Stimulated activated CD4-positive, alpha-beta T cell treated with anti-CD3 and anti-CD28 coated beads, Interleukin-2, amount 100 ng/mL, for 24 hours (primary cell): ENCODE measurements around the gene TRAF7.
A peak's percentile ranks its signal among the peaks of the same experiment; 100 is the strongest.
"Not testable (repeated sequence)": the region's sequence is repeated elsewhere in the genome, so short reads cannot be mapped to it uniquely, and the experiment has no call there.

Source experiments
- DNase-seq, 2 donors: peaks; one replicate each; pipeline ENCODE4 v3.0.0-alpha.2; 2020

The TRAF7 gene

DNA sequence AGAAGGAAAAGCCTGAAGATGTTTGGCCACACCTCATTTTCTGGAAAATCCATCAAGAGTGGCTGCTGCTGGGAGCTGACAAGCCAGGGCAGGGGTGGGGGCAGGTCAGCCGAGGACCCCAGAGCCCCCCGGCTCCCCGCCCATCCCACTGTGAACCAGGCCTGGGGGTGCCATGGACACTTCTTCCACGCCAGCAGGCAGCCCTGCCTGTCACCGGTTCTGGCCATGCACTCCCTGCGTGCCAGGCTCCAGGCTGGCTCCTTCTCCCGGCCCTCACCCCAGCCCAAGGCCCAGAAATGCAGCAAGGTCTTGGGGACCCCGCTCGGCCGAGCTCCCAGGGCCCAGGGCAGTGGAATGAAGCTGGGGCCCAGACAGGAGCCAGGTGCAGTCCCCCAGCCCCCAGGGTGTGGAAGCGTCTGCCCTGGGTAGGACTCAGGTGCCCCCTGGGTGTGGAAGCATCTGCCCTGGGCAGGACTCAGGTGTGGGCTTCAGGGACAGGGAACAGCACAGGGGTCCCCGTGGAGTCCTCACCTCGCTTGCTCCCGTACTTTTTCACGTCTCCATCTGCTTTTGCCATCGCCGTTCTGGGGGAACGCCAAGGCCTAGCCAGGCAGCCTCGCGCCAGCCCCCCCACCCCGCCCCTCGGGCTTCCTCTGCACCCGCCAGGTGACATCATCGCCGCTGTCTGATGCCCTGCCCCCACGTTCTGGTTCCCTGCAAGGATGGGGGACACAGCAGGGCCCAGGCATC, 32.5 kb upstream of the TRAF7 start:
- DNase-seq = not testable (repeated sequence)

DNA sequence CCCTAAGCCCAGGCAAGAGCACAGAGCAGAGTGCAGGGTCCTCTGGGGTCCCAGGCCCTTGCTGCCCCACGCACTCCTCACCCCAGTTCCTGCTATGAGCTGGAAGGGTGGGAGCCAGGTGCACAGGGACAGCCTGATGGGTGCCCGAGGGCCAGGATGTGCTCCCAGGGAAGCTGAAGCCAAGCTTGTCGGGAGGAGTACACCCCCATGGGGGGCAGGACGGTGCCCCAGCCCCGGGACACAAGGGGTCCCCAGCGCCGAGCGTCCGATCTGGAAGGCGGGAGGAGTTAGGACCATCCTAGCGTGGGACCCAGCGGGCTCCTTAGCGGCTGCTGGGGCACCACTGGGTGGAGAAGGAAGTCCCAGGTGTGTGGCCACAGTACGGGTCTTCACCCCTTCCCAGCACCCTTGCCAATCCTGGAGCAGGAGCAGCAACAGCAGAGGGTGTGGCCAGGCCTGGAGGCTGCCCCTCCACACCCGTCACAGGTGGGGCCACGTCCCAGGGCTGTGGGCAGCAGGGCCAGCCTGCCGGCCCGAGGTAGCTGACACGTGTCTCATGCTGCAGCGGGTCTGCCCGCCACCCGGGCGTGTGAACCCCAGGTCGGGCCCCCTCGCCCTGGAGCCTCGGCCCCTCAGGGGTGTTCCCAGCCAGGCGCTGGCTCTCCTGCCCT, 31.7 kb upstream of the TRAF7 start:
- not testable (repeated sequence) for DNase-seq

DNA sequence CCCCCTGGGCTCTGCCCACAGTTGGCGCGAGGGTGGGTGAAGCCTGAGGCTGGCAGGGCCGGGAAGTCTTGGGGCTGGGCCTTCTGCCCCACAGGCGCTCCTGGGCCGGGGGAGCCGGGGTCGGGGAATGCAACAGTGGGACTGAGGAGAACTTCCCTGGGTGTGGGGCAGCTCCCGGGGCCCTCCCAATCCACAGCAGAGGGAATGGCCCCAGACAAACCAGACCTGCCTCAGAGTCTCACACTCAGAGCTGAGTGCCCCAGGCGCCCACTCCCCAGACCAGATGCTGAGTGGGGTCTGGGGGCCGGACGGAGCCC, 31.2 kb upstream of the TRAF7 start:
- DNase-seq = not testable (repeated sequence)

DNA sequence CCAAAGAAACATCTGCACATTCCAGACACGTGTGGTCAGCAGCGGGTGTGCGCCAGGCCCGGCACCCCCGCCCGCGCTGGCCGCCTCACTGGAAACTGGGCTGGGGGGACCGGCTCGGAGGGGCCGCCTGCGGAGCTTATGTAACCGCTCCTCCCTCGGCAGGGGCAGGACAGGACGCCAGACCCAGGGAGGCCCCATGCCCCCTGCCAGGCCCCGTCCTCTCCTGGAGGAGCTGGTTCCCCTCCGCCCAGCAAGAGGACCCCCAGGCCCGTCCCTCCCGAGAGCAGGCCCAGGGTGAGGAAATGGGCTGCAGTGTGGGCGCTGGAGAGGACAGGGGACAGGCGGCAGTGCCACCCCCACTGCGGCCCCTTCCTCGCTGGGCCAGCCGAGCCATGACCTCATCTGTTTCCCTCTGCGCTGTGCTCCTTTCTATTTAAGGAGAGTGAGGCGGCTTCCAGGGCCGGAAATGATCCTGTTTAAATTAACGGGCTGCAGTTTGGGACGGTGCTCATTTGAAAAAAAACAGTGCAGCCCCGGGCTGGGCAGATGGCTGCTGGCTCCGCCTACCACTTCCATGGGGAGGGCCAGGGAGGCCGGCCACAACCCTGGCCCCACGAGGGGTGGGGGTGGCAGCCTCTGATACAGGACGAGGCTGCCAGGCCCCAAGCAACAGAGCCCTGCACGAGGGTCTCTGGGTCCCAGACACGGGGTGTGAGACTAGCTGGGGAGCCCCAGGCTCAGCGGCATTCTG, 30.7 kb upstream of the TRAF7 start:
- not testable (repeated sequence) for DNase-seq

DNA sequence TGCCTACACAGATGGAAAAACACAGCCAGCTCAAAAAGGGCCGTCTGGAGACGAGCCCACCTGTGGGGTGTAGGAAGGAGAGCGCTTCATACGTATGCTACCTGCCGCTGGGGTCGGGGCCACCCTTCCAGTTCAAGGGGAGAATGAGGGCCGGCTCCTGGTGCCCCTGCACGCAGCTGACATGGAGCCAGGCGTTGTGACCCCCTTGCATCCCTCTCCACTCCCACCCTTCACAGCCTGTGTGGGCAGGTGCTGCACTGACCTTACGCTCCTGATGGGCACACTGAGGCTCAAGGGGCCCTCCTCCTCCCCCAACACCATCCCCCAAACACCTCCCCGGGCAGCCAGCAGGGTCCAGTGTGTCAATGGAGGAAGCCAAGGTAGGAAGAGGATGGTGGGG, 30.0 kb upstream of the TRAF7 start:
- not testable (repeated sequence) for DNase-seq

DNA sequence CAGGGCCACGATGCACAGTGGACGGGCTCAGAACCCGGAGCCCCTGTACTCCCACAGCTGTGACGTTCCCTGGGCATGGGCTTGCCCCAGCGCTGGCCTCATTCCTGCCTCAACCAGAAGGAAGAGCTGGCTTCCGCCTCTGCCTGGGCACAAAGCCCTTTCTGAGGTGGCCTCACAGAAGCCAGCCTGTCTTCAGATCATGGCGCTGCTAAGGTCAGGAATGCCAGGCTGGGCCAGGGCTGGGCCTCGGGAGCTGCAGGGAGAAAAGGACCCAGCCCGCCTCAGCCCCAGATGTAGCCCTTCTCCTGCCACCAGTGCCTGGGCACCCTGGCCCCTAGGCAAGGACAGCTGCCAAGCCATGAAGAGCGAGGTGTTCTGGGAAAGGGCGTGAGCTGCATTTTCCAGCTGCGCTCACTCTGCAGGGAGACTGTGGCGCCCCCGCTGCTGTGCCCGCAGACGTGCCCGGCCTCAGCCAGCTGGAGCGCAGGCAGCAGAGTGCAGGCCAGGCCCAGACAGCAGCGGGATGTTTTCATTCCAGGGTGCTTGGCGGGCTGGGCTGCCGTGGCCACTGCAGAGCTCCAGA, 29.3 kb upstream of the TRAF7 start:
- not testable (repeated sequence) for DNase-seq

DNA sequence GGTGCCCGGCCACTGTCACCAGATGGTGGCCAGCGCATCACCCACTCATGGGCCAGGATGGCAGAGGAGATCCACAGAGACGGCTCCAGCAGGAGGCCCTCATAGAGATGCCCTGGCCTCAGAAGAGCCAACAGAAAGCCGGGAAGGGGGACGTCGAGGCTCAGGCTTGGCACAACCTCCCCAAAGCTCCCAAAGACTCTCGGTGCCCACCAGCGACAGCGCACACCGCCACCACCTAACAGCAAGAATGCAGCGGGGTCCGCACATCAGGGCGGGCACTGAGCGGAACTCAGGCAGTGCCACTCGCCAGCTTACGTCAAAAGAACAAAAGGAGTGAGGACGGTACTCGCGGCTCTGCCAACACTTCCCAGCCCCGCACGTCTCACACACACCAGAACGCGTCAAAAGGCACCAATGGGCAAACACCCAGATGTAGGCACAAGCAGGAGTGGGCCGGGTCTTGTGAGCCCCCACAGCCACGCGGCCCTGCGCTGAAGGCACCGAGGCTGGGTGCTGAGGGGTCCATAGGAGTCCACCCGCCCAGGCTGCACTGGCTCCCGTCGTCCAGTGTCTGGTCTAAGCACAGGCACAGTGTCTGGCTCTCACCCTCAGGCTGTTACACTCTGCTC, 28.5 kb upstream of the TRAF7 start:
- DNase-seq = not testable (repeated sequence)

DNA sequence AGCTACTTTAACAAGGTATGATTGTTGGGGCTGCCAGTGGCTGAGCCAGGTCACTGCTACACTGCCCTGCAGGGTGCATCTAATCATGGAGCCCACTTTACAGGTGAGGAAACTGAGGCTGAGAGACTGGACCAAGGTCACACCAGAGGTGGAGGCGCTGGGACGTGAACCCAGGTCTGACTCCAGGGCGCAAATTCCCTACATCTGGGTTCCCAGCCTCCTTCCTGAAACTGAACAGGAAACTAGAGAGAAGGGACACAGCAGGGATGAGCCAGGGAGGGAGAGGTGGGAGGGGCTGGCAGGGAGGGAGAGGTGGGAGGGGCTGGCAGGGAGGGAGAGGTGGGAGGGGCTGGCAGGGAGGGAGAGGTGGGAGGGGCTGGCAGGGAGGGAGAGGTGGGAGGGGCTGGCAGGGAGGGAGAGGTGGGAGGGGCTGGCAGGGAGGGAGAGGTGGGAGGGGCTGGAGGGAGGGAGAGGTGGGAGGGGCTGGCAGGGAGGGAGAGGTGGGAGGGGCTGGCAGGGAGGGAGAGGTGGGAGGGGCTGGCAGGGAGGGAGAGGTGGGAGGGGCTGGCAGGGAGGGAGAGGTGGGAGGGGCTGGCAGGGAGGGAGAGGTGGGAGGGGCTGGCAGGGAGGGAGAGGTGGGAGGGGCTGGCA, 27.8 kb upstream of the TRAF7 start:
- not testable (repeated sequence) for DNase-seq

DNA sequence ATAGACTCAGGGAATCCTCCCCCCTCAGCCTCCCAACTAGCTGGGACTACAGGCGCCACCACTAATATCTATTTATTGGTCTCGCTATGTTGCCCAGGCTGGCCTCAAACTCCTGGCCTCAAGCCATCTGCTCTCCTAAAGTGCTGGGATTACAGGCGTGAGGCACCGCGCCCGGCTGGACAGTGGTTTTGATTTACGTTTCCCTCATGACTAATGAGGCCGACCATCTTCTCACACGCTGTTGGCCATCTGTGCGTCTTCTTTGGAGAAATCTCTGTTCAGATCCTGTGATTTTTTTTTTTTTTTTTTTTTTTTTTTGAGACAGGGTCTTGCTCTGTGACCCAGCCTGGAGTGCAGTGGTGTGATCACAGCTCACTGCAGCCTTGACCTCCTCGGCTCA, 26.3 kb upstream of the TRAF7 start:
- not testable (repeated sequence) for DNase-seq

DNA sequence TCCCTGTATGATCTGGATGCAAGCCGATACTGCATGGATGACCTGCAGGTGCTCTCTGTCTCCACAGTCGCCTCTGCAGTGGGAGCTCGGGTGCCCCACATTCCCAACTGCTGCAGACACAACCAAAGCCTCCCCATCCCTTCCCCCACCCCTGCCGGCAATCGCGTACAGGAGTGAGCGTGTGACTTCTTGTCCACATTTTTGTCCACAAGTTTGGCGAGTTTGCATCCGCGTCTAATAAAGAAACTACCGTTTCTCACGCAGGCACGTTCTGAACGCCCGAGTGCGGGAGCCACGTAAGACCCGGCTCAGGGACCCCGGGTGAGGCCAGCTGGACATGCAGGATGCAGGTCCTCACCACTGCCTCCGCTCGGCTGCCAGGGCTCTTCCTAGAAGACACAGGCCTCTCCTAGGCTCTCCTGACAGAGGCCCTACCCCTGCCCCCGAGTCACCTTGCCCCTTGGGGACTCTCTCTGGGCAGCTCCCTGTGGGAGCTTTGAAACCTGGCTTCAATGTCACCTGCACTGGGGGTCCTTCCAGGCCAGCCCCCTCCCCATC, 25.6 kb upstream of the TRAF7 start:
- not testable (repeated sequence) for DNase-seq

DNA sequence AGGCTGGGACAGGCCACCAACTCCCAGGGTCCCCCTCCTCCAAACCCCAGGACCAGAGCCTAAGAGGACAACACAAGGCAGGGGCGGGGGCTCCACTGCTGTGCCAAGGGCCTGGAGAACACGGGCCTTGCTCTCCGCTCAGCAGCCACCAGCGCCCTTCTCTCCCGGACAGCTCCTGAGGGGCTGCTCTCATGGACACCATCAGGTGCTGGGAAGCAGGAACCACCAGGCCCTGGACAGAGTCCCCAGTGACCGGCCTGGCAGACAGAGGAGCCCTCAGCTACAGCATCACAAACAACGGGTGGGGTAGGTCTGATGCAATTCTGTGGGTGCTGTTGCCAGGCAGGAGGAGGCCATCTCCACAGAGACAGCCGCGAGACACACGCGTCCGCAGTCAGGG, 21.8 kb upstream of the TRAF7 start:
- not testable (repeated sequence) for DNase-seq

DNA sequence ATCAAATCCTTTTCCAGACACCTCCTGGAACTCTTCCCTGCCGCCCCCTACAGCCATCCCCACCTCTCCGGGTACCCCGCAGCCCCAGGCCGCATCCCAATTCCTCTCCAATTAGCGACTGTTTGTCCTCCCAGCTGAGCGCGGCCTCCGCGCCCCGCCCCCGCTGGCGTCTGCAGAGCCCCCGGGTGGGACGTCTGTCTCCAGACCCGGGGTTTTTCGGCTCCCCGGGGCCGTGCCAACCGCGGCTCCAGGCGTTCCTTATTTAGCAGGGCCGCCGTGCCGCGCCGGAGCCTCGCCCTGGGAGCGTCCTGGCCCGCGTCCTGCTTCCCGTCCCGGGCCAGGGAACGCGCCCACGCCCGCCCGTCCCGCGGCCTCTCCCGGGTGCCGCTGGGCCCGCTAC, 20.5 kb upstream of the TRAF7 start:
- DNase-seq = not testable (repeated sequence)

DNA sequence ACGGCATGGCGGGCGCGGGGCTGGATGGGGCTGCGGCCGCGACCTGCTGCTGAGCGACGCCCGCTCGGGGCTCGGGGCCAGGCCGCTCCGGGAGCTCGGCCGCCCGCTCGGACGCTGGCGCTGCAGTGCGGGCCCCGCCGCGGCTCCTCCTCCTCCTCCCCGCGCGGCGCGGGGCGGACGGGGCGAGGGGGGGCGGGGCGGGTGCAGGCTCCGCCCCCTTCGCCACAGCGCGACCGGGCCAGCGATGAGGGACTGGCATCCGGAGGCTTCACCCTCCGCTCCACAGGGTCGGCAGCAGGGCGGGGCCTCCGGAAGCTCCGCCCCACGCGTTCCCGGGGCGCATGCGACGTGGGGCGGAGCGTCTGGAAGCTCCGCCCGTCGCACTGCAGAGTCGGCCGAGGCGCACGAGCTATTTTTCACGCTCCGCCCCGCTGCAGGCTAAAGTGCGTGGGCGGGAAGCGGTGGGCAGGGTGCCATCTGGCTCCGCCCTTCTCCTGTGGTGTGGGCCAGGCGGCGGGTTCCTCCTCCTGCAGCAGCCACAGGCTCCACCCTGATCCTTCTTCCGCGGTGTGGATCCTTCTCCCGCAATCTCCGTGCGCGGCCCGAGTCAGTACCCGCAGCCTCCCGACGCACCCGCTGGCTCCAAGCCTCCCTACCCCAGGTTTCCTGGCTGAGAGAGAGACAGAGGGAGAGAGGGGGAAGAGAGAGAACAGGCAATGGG, 19.7 kb upstream of the TRAF7 start, which contains the start of gene PKD1:
PKD1 (minus strand) TSS at position 129 of the 721 bp plus-strand sequence. CDS start 209 bp downstream, outside the sequence.
- DNase-seq = peak; percentile 99 to 100

DNA sequence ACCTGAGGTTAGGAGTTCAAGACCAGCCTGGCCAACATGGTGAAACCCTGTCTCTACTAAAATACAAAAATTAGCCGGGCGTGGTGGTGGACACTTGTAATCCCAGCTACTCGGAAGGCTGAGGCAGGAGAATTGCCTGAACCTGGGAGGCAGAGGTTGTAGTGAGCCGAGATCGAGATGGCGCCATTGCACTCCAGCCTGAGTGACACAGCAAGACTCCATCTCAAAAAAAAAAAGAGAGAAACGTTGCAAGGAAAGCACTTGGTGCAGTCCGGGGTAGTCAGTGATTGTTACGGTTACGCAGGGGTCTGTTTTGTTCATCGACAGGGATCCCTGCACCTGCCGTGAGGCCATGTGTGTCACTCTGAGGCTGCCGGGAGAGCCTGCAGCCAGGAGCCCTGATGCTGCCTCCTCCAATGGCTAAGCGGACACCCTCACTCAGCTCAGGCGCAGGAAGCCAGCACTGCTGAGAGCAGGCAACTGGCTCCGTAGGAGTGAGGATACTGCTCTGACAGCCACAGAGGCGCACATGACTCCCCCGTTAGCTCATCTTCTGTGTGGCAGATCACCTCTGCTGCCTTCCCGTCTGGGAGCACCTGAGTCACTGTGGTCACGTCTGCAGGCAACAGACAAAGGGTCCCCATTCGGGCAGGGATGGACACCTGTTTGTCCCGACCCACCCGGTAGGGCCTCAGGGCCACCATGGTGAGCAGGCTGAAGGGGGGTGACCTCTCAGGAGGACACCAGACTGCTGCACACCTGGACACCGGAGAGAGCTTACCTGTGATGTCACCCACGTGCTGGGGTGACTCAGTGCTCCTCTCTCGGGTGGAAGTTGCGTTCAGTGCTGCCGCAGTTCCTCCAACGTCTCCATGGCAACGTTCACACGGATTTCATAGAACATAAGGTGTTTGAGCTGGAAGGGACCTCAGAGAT, 12.4 kb upstream of the TRAF7 start:
- DNase-seq = no peak

DNA sequence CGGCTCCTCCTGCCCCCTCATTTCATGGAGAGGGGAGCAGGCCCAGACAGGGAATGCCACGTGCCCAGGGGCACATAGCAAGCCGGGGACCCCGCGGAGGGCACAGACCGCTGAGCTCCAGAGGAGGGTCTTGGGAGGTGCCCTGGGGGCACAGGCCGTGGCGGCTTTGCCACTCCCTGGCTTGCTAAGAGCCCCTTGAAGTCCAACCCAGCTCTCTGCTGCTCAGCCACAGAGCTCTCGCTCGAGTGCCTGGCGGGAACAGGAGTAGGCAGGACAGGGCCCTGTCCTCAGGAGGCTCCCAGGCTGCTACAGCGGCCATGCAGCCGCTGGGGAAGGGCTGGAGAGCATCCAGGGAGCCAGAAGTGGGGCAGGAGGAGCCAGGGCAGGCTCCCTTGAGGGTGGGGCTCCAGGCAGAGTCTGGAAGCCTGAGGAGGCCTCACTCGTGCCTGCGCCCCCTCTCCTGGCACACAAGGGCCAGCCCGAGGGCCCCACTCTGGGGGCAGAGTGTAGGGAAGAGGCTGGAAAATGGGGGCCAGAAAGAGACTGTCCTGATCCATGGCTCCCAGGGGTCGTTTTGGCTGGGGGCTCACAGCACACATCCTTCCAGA, 11.6 kb upstream of the TRAF7 start:
- no peak for DNase-seq

DNA sequence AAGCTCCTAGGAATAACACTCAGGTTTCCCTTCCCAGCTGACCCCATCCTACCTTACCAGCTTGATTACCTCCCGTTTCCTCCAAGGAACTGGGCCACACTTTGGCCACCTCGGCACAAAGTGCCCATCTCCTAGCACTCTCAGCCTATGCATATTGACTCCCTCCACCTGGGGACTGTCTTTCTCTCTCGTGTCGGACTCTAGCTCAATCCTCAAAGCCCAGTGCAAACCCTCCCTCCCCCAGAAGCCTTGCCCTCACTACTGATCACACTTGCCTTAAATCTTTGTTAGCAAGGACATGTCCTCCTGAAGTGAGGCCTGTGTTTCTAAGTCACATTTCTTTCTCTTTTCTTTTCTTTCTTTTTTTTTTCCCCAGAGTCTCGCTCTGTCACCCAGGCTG, 9.7 kb upstream of the TRAF7 start:
- no peak for DNase-seq

DNA sequence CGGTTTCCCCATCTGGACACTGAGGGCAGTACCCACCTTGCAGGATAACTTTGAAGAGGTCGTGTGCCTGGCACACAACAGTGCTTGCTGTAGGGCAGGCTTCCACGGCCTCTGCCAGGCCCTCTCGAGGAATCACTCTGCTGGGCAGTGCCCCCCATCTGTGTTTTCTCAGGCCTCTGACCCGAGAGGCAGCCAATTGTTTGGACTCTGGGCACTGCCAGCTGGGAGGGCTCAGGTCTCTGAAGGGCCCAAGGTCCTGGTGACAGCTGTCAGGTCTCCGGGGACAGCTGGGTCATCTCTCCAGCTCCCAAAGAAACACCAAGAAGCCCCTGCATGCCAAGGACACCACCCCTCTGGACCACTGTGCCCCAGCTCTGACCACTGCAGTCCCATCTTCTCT, 8.2 kb upstream of the TRAF7 start:
- no peak for DNase-seq

DNA sequence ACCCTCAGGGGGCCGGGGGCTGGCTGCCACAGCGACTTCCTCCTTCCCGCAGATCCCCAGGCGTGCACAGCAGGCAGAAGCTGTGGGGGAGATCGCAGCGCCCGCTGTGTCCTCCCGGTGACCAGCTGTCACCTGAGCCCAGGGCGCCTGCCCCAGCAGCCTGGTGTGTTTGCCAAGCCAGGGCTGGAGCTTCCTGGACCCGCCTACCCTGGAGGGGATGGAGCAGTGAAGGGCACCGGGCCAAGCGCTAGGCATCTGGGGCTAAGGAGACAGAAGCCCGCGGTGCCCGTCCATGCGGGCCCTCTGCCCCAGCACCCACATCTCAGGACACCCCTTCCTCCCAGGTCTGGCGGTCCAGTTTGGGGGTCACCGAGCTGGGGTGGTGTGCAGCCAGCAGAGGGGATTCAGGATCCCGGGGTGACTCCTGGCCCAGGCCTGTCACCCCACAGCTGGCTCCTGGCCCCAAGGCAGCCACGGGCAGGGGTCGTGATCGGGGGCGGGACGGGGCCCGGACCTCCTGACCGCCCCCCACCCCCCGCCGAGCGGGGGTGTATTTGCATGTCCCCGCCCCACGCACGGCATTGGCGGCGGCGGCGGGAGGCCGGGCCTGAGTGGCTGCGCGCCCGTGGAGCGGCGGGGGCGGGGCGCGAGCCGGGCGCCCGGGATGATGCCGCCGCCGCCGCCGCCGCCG, 7.5 kb upstream of the TRAF7 start, which contains the start of gene RAB26:
RAB26 (plus strand) TSS at position 645 of the 691 bp plus-strand sequence. CDS start 159 bp downstream, outside the sequence.
- peak; percentile 57 to 62 for DNase-seq
